Osteoblast (primary cell): ENCODE results near the gene TUBB. TPM values are rescaled to one million over a fixed set of nuclear protein-coding genes. Genes with fewer than 3 reads are reported as not detected.
"Not testable (repeated sequence)": the region's sequence is repeated elsewhere in the genome, so short reads cannot be mapped to it uniquely, and the experiment has no call there.

Experiments
- DNase-seq: peaks from one replicate; pipeline ENCODE4 v3.0.0; 2011; ENCODE audit warnings: low spot score, mixed read lengths; ENCODE audit not compliant: insufficient read length; ENCODE audit errors: missing footprints
- H2AFZ ChIP-seq: 2 replicates; pipeline ENCODE4 v1.6.0; 2011; ENCODE audit warnings: mild to moderate bottlenecking, low read length
- H3K27ac ChIP-seq: 2 replicates; pipeline ENCODE4 v1.5.1; 2011; ENCODE audit warnings: mild to moderate bottlenecking, low read depth, low read length, moderate library complexity
- H3K27me3 ChIP-seq: 2 replicates; pipeline ENCODE4 v1.6.0; 2012; ENCODE audit warnings: mild to moderate bottlenecking, control low read depth, inconsistent platforms, low read length, moderate library complexity; ENCODE audit not compliant: insufficient read depth
- H3K36me3 ChIP-seq: 2 replicates; pipeline ENCODE4 v1.5.1; 2011; ENCODE audit warnings: mild to moderate bottlenecking, low read length, control low read depth, moderate library complexity; ENCODE audit not compliant: insufficient read depth
- H3K4me1 ChIP-seq: 2 replicates; pipeline ENCODE4 v1.5.1; 2011; ENCODE audit warnings: mild to moderate bottlenecking, low read length, control low read depth, moderate library complexity; ENCODE audit not compliant: insufficient read depth
- H3K4me2 ChIP-seq: 2 replicates; pipeline ENCODE4 v1.6.0; 2011; ENCODE audit warnings: mild to moderate bottlenecking, low read length; ENCODE audit not compliant: insufficient read depth
- H3K4me3 ChIP-seq: fragments of 200-600 bp; sonication (generic); 3 replicates; pipeline ENCODE4 v1.5.1; 2012; ENCODE audit warnings: mild to moderate bottlenecking, low read length, inconsistent platforms; ENCODE audit not compliant: insufficient read depth
- H3K79me2 ChIP-seq: 2 replicates; pipeline ENCODE4 v1.6.0; 2012; ENCODE audit warnings: mild to moderate bottlenecking, low read length, control low read depth, inconsistent platforms; ENCODE audit not compliant: insufficient read depth
- H3K9me3 ChIP-seq: 2 replicates; pipeline ENCODE4 v1.5.1; 2011; ENCODE audit warnings: low read depth, low read length, control low read depth
- H4K20me1 ChIP-seq: 2 replicates; pipeline ENCODE4 v1.6.0; 2012; ENCODE audit warnings: mild to moderate bottlenecking, low read length, control low read depth; ENCODE audit not compliant: insufficient read depth
- CTCF ChIP-seq: IDR thresholded peaks from 2 replicates; pipeline ENCODE4 v1.5.1; 2011; ENCODE audit warnings: mild to moderate bottlenecking, low read depth, low read length, moderate library complexity; ENCODE audit errors: extremely low read depth
- total RNA-seq: library from RNA; depleted of rRNA; stranded (reverse); fragments of >200 nt; gene quantifications from 2 replicates; pipeline ENCODE4 v1.2.3, GENCODE V29; 2012

Gene TUBB
- total RNA-seq, 1 donor, result 509 TPM

- peaks cover 59% of the 10 kb centered on the region for H3K4me1 ChIP-seq
- H3K9me3 ChIP-seq, result no peaks in the 10 kb centered on the region
- peak overlapping the region; percentile 23 for H3K4me3 ChIP-seq
- H3K27me3 ChIP-seq, result no peaks in the 10 kb centered on the region
- no peaks in the 10 kb centered on the region for H4K20me1 ChIP-seq
- no peak overlapping the region for H2AFZ ChIP-seq
- H3K4me2 ChIP-seq, result peak overlapping the region; percentile 57
- H3K79me2 ChIP-seq, result no peaks in the 10 kb centered on the region
- peak; percentile 88 for DNase-seq
- peak overlapping the region; percentile 99 for H3K27ac ChIP-seq
- no peak for TF ChIP-seq CTCF
- H3K36me3 ChIP-seq, result no peaks in the 10 kb centered on the region
These were observed 32.2 kb downstream of the TUBB start for GRCh38 chr6:30752157-30752927.

- peak overlapping the region; percentile 99 for H3K27ac ChIP-seq
- H3K27me3 ChIP-seq, result no peaks in the 10 kb centered on the region
- no peak for TF ChIP-seq CTCF
- H3K79me2 ChIP-seq, result no peaks in the 10 kb centered on the region
- H4K20me1 ChIP-seq, result no peaks in the 10 kb centered on the region
- H3K4me3 ChIP-seq, result no peak overlapping the region
- no peak overlapping the region for H2AFZ ChIP-seq
- peak; percentile 87 for DNase-seq
- peak overlapping the region; percentile 51 for H3K4me2 ChIP-seq
- H3K36me3 ChIP-seq, result no peaks in the 10 kb centered on the region
- no peaks in the 10 kb centered on the region for H3K9me3 ChIP-seq
- peaks cover 49% of the 10 kb centered on the region for H3K4me1 ChIP-seq
These were observed 34.5 kb downstream of the TUBB start for GRCh38 chr6:30754631-30755030.

GRCh38 chr6:30756405-30757003 lies 36.4 kb downstream of the TUBB start:
- not testable (repeated sequence) for H2AFZ ChIP-seq, H3K79me2 ChIP-seq, H4K20me1 ChIP-seq, H3K27ac ChIP-seq, H3K36me3 ChIP-seq, H3K9me3 ChIP-seq, DNase-seq, H3K27me3 ChIP-seq, H3K4me2 ChIP-seq, H3K4me3 ChIP-seq
- peaks cover 53% of the 10 kb centered on the region for H3K4me1 ChIP-seq

- Histone ChIP-seq H2AFZ (no peak overlapping the region), H3K79me2 (no peaks in the 10 kb centered on the region), H3K36me3 (no peaks in the 10 kb centered on the region), H3K4me3 (no peak overlapping the region), H3K9me3 (no peaks in the 10 kb centered on the region), H3K4me1 (peaks cover 49% of the 10 kb centered on the region), H3K27ac (peak overlapping the region; percentile 99), H3K4me2 (no peak overlapping the region), H4K20me1 (no peaks in the 10 kb centered on the region), H3K27me3 (no peaks in the 10 kb centered on the region)
- DNase-seq, result no peak
- TF ChIP-seq CTCF, result no peak
These were observed 37.2 kb downstream of the TUBB start for GRCh38 chr6:30757261-30757904.
